GM19351 (cell line): ENCODE results near the gene NOL12.
"Not testable (repeated sequence)": the region's sequence is repeated elsewhere in the genome, so short reads cannot be mapped to it uniquely, and the experiment has no call there.

Experiments
- ATAC-seq: cut with Tn5 transposase; IDR thresholded peaks from one replicate; pipeline ENCODE4 v1.9.1; 2021; ENCODE audit warnings: mild to moderate bottlenecking, moderate library complexity; ENCODE audit not compliant: unreplicated experiment

Gene NOL12

DNA sequence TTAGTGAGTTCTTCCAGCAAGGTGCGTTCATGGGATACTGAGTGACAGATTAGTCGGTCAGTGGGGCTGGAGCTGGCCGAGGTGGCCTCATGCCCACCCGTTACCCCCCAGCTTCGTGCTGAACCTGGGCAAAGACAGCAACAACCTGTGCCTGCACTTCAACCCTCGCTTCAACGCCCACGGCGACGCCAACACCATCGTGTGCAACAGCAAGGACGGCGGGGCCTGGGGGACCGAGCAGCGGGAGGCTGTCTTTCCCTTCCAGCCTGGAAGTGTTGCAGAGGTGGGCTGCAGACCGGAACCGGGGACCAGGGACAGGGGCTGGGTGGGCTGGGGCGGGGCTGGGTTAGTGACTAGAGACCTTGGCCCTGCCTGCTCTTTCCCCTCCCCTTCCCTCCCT, 7.8 kb upstream of the NOL12 start:
- no peak for ATAC-seq

DNA sequence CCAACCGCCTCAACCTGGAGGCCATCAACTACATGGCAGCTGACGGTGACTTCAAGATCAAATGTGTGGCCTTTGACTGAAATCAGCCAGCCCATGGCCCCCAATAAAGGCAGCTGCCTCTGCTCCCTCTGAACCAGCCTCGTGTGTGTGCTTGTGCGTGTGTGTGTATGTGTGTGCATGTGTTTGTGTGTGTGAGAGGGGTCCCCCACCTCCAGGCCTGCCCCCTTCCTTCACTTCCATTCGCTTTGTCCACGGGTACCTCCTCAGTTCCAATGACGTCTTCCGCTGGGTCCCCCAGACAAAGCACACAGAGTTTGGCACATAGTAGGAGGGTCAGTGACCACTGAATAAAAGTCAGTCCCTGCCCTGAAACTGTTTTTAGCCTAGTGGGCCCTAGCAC, 6.5 kb upstream of the NOL12 start:
- ATAC-seq: no peak

DNA sequence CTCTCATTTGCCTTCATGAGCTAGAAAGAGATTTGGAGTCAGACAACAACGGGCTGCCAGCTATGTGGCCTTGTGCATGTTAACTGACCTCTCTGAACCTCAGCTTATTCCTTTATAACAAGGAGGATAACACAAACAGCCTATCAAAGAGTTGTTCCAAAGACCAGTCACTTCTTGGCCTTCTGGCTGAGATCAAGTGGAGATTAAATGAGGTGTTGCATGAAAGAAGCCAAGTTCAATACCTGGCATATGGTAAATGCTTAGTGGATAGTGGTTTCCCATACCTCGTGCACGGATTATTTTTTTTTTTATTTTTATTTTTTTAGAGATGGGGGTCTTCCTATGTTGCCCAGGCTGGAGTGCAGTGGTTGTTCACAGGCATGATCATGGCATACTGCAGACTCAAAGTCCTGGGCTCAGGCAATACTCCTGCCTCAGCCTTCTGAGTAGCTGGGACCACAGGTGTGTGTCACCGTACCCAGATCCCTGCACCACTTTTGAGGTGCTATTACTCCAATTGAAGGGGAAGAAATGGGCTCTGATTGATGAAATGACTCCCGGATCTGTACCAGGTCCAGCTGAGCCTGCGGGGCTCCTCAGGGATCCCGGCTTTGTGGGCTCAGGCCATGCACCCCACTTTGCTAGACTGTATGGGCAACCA, 5.8 kb upstream of the NOL12 start:
- ATAC-seq: no peak

DNA sequence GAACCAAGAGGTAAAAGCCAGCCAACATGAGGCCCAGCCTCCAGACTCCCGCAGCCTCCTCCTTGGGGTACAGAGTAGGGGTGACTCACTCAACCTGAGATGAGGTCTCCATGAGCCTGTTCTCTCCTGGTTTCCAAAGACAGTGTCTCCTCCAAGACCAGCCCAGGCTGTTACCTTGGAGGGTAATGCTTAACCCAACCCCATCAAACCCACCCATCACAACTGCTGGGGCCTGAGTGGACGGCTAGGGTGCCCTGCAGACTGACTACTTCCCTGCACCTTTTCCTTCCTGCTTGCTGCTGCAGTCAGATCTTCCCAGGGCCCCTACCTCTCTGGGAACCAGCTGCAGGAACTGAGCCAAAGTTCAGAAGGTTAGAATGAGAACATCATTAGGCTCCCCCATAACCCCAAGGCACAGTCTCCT, 5.1 kb upstream of the NOL12 start:
- no peak for ATAC-seq

DNA sequence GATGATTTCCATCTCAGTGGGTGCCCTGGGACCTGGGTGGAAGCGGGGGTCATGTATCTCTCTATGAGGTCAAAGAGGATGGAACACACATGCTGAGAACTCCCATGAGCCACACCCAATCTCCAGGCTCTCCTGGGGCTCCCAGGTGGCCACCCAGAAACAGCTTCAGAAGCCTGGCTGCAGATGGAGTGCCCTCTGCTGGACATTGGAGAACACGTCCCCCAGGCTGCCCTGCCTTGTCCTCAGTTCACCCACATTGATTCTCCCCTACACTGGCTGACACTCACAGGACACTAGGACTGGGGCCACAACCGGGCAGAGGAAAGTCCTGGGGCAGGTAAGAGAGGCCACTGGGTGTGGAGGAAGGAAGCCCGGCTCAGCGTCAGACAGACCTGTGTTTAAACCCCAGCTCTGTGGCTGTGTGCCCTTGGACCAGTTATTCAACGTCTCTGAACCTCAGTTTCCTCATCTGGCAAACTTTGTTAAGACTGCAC, 4.5 kb upstream of the NOL12 start:
- ATAC-seq: no peak

DNA sequence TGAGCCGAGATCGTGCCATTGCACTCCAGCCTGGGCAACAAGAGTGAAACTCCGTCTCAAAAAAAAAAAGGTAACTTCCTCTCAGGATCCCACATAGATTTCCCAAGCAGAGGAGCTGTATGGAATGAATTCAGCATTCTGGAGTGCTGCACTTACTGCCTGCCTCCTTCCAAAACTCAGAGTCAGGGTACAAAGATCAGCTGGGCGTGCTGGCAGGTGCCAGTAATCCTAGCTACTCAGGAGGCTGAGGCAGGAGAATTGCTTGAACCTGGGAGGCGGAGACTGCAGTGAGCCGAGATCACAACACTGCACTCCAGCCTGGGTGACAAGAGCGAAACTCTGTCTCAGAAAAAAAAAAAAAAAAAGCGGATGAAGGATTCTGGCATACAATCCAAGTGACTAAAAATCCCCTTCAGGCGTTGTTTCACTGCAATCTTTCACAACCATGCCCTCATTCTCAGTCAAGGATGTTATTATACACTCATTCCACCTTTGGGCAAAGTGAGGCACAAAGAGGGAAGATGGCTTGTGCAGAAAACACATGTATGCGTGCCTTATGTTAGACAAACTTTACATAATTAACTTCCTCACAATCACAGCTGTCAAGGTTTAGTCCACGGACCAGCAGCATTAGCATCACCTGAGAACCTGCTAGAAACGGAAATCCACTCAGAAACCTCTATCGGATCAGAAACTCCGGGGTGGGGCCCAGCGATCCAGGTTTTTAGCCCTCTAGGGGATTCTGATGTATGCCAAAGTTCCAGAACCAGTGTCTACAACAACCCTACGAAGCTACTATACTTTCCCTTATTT, 1.1 kb upstream of the NOL12 start:
- ATAC-seq: no peak

DNA sequence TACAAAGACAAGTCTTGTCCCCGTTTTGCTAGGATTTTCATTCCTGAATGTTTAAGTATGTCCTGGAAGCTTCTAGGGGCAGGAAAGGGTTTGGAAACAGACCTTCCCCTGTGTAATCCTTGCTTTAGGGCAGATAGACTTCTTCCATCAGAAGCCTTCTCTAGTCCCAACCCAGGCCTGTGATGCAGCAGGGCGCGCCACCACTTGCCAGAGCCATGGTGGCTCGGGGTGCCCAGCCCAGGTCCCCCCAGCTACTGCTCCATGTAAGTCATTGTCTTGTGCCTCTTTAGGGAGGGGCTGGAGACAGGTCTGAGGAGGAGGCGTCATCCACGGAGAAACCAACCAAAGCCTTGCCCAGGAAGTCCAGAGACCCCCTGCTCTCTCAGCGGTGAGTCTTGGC, 4.3 kb downstream of the NOL12 start:
- ATAC-seq: no peak

DNA sequence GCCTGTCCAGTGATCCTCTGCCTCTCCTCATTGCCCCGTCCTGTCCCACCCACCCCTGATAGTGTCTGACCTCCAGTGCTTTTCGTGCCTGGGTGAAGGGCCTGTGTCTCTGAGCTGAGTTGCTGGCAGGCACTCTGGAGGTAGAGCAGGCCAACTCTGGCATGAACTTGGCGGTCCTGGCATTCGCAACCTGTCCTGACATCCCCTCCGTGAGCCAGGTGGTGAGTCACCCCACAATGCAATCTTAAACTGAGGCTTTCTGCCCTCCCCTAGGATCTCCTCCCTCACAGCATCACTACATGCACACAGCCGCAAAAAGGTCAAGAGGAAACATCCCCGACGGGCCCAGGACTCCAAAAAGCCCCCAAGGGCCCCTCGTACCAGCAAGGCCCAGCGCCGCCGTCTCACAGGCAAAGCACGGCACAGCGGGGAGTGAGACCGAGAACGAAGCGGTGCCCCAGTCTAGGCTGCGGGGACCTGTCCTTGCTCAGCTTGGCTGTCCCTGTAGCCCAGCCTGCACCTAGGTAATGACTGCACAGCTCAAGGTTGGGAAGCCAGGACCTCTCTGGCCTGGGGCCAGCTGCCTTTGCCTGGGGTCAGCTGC, 4.9 kb downstream of the NOL12 start:
- no peak for ATAC-seq

DNA sequence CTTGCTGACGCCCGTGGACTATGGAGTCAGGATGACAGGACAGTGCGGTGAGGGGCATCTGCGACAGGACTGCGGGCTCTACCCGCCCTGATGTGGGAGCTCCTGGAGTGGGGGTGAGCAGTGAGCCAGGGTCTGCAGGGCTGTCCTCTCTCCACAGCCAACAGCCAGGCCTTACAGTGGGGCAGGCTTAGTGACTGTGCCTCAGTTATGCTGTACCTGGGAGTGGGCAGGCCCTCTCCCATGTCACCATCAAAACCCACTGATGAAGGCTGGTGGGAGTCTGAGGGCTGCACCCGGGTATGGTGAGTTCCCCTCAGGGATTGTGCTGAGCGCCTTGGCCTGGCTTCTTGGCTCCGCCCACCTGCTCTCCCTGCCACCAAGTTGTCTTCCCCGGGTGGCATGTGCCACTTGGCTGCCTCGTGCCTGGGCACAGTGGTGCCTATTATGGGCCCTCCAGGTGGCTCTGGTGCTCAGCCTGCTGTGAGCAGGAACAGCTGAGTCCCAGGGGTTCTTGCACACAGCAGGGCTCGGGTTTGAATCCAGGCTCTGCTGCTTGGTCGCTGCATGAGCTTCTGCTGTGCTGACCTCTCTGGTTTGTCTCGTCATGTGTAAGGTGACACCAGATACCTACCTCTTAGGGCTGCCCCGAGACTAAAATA, 6.6 kb downstream of the NOL12 start:
- ATAC-seq: no peak

DNA sequence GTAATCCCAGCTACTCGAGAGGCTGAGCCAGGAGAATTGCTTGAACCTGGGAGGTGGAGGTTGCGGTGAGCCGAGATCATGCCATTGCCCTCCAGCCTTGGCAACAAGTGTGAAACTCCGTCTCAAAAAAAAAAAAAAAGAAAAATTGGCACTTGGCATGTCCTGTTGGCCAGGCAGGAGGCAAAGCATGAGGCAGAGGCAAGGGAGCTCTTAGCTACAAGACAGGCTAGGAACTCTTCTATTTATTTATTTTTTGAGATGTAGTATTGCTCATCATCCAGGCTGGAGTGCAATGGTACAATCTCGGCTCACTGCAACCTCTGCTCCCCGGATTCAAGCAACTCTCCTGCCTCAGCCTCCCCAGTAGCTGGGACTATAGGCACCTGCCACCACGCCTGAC, 8.0 kb downstream of the NOL12 start:
- ATAC-seq: not testable (repeated sequence)

DNA sequence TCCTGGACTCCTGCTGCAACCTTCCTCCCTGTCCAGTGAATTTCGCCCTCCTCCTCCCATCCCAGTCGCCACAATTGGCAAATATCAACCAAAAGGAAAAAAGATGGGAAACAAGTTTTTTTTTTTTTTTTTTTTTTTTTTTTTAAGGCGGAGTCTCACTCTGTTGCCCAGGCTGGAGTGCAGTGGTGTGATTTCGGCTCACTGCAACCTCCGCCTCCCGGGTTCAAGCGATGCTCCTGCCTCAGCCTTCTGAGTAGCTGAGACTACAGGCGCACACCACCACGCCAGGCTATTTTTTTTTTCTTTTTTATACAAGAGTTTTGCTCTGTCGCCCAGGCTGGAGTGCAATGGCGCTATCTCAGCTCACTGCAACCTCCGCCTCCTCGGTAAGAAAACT, 10.1 kb downstream of the NOL12 start:
- not testable (repeated sequence) for ATAC-seq

DNA sequence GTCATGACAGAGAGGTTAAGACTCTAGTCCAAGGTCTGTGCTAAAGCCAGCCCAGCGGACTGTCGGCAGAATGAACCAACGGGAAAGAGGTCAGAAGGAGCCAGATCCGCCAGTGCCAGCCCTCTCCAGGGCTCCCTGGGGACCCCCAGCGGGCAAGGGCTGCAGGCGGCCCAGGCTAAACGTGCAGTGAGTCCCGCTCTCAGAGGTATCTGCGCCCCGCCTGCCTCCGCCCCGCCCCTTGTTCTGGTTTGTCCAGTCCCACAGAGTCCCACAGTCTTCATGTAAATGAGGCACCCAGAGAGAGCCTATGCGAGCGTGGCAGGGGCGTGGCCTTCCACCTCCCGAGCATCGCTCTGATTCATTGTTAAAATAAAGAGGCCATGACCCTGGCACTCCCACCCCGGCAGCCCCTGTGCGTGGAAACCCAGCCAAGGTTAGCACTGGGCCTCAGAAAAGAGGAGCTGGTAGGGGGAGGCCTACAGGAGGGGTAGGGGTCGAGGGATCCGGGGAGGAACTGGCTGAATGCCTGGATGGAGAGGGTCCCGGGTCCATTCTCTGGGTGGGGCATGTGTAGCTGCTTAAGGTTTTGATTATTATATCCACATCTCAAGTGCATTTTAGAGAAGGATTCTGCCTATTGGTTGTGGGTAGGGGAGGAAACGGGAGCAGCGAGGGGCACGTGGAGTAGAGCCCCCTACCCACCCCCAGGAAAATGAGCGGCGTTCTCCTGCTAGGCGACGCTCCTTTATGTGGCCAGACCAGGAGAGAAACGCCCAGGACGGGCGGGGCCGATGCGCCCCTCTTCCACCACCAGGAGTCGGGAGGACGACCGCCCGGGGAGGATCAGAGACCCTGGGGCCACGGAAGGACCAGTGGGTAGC, 10.8 kb downstream of the NOL12 start, which contains the start of gene TRIOBP:
TSS of gene TRIOBP (plus strand) at position 392 of the 881 bp plus-strand sequence. CDS start 4,318 bp downstream, outside the sequence.
- peak; percentile 95 for ATAC-seq

DNA sequence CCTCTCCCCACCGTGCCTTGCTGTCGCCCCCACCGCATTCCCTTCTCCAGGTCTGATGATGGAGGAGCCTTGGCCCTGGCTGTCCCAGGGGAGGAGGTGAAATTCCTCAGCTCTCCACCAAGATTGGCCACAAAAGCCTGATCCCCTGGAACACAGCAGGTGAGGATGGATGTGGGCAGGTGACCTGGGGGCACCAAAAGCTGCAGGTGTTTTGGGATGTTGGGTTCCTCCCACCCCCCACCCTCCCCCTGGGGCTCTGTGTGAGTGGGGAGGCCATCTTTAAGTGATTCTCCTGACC, 11.3 kb downstream of the NOL12 start:
- no peak for ATAC-seq

DNA sequence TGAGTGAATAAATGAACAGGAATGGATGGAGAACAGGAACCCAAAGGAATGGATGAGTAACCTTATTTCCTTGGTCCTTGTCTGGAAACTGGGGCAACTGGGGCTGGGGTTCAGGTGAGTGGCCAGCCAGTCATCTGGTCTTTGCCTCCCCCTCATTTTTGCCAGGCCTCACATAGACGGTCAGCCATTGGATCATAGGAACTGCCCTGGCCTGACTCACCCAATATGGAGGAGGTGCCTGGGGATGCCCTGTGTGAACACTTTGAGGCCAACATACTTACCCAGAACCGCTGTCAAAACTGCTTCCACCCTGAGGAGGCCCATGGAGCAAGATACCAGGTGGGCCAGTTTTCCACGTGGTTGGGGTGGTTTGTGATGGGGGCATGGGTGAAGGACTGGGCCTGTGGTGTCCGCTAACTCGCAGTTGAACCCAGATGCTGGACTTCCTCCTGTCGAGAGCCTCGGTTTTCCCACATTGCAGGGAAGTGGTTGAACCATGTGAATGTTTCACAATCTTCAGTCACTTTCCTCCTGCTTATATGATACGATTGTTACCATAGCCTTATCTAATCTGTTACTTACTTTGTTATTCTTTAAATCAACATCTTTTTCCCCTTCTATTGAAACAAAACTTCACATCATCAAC, 15.1 kb downstream of the NOL12 start:
- ATAC-seq: no peak

DNA sequence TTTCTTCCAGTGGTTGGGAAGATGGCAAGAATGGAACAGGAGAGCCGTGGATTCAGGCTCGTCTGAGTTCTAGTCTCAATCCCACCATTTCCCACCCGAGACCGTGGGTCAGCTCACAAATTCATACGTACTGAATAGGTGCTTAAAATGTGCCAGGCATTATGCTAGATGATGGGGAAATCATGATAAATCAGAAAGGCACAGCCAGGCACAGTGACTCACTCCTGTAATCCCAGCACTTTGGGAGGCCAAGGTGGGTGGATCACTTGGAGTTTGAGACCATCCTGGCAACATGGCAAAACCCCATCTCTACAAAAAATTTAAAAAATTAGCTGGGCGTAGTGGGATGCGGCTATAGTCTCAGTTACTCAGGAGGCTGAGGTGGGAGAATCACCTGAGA, 17.8 kb downstream of the NOL12 start:
- no peak for ATAC-seq

DNA sequence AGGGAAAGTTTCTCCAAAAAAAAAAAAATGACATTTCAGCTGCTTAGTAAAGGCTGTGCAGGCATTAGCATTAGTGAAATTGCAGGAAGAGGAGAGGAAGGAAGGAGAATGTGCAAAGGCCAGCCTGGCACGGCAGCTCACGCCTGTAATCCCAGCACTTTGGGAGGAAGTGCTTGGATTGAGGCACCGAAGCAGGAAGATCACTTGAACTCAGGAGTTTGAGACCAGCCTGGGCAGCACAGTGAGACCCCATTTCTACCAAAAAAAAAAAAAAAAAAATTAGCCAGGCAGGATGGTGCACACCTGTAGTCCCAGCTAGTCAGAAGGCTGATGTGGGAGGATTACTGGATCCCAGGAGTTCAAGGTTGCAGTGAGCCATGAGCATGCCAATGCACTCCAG, 18.5 kb downstream of the NOL12 start:
- no peak for ATAC-seq

DNA sequence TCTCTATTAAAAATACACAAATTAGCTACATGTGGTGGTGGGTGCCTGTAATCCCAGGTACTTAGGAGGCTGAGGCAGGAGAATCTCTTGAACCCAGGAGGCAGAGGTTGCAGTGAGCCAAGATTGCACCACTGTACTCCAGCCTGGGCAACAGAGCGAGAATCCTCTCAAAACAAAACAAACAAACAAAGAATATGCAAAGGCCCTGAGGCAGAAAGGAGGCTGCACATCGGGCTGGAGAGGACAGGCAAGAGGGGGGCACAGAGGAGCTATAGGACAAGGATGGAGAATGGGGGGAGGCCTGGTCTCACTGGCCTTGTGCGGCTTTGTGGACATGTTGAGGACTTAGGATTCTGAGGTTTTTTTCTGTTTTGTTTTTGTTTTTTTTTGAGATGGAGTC, 19.1 kb downstream of the NOL12 start:
- no peak for ATAC-seq

DNA sequence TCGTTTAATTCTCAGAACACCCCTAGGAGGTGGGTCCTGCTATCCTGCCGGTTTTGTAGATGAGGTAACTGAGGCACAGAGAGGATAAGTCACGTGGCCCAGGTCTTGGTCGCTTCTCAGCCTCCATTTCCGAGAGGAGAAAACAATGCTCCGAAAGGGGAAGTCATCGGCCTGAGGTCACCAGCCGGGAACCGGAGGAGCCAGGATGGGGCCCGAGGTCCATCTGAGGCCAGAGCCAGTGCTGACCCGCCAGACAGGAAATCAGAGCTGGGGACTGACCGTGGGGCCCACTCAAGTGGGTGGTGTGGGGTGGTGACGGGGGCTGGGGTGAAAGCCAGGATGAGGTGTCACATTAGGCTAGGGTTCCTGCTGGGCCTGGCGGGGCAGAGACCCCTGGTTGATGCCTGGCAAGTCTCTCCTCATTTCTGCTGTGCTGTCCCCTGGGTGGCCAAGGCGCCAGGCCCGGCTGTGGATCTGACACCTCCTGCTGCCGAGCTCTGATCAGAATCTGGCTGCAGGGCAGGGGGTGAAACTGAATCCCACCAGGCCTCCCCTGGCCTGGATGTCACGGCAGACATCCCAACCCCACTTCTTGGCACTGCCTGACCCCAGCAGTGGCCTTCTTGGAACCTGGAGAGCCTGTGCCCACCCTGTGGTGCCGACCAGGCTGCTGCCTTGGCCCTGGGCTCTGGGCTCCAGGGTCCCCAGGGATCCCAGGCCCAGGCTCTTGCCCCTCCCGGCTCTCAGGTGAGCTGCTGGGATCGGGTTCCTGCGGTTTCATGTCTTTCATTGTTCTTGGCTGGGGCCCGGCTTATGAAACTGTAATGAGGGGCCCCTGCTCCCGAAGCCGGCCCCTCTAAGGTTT, 22.7 kb downstream of the NOL12 start:
- ATAC-seq: no peak

DNA sequence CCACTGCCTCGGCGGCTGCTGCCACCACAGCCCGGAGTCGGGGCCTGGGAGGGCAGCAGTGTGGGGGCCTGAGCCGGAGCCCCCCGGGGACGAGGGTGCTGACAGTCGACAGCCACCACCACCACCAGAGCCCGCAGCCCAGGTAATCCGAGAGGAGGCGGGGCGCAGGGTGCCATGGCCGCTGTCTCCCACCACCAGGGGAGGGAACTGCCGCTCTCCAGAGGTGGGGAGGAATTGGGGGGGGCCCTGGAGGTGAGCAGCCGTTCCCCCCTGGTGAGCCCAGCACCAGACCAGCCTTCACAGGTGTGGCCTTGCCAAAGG, 23.3 kb downstream of the NOL12 start:
- no peak for ATAC-seq
